HAP-1 (cell line): ENCODE data around the gene NTRK3.

Experiments
- DNase-seq, 2 experiments: peaks; one replicate each; pipeline ENCODE4 v3.0.0-alpha.2; 2016 to 2020; ENCODE audit warnings: low spot score in 2 of 2
- H3K27me3 ChIP-seq: fragments of 250-450 bp; sonication (Bioruptor Pico); 2 replicates; pipeline ENCODE4 v1.5.1; 2020; ENCODE audit warnings: low read depth, mild to moderate bottlenecking, moderate library complexity
- H3K36me3 ChIP-seq: fragments of 250-450 bp; sonication (Bioruptor Pico); replicated peaks from 2 replicates; pipeline ENCODE4 v1.5.1; 2020; ENCODE audit warnings: mild to moderate bottlenecking
- H3K4me1 ChIP-seq: fragments of 250-450 bp; sonication (Bioruptor Pico); 2 replicates; pipeline ENCODE4 v1.5.1; 2020; ENCODE audit warnings: mild to moderate bottlenecking
- H3K4me3 ChIP-seq: fragments of 250-450 bp; sonication (Bioruptor Pico); 2 replicates; pipeline ENCODE4 v1.5.1; 2020; ENCODE audit warnings: mild to moderate bottlenecking, moderate library complexity
- H3K9me3 ChIP-seq: fragments of 250-450 bp; sonication (Bioruptor Pico); 2 replicates; pipeline ENCODE4 v1.5.1; 2020; ENCODE audit warnings: mild to moderate bottlenecking, moderate library complexity
- in situ Hi-C: fragments of 300-500 bp; cut with MboI; formaldehyde crosslinking; loops from 3 replicates; pipeline ENCODE4 v1.14.3; 2020; ENCODE audit warnings: low sequenced_read_pairs, inconsistent platforms, mixed read lengths

The NTRK3 gene

GRCh38 chr15:88202231-88202630 lies 54.3 kb downstream of the NTRK3 start:
- DNase-seq = no peak
- in situ Hi-C loops = no loop called here
- Histone ChIP-seq H3K4me3 (no peak overlapping the region), H3K4me1 (no peaks in the 10 kb centered on the region), H3K36me3 (no peaks in the 10 kb centered on the region), H3K9me3 (no peaks in the 10 kb centered on the region; the same call in 1 of the 2 replicates), H3K27me3 (no peaks in the 10 kb centered on the region)

- Histone ChIP-seq H3K9me3 (no peaks in the 10 kb centered on the region; the same call in 1 of the 2 replicates), H3K27me3 (no peaks in the 10 kb centered on the region), H3K4me1 (no peaks in the 10 kb centered on the region), H3K36me3 (no peaks in the 10 kb centered on the region), H3K4me3 (no peak overlapping the region)
- no peak for DNase-seq
- in situ Hi-C loops = no loop called here
Measured at GRCh38 chr15:88201207-88201606, 55.3 kb downstream of the NTRK3 start.

- Histone ChIP-seq H3K4me1 (no peaks in the 10 kb centered on the region), H3K4me3 (no peak overlapping the region), H3K27me3 (no peaks in the 10 kb centered on the region), H3K36me3 (no peaks in the 10 kb centered on the region), H3K9me3 (no peaks in the 10 kb centered on the region)
- DNase-seq = no peak
- in situ Hi-C loops = no loop called here
Measured at GRCh38 chr15:88196961-88197360, 59.6 kb downstream of the NTRK3 start.

GRCh38 chr15:88194162-88194561 lies 62.4 kb downstream of the NTRK3 start:
- Histone ChIP-seq H3K4me3 (no peak overlapping the region), H3K4me1 (no peaks in the 10 kb centered on the region), H3K36me3 (no peaks in the 10 kb centered on the region), H3K27me3 (no peaks in the 10 kb centered on the region), H3K9me3 (no peaks in the 10 kb centered on the region)
- no peak for DNase-seq
- in situ Hi-C loops = no loop called here

GRCh38 chr15:88193415-88193814 lies 63.1 kb downstream of the NTRK3 start:
- peak in 1 of 2 experiments; percentile 12 for DNase-seq
- no peak overlapping the region for H3K4me3 ChIP-seq
- in situ Hi-C loops = no loop called here
- no peaks in the 10 kb centered on the region for H3K9me3 ChIP-seq
- no peaks in the 10 kb centered on the region for H3K27me3 ChIP-seq
- H3K4me1 ChIP-seq = no peaks in the 10 kb centered on the region
- no peaks in the 10 kb centered on the region for H3K36me3 ChIP-seq

- Histone ChIP-seq H3K4me3 (no peak overlapping the region), H3K27me3 (no peaks in the 10 kb centered on the region), H3K36me3 (no peaks in the 10 kb centered on the region), H3K9me3 (no peaks in the 10 kb centered on the region), H3K4me1 (no peaks in the 10 kb centered on the region)
- in situ Hi-C loops = no loop called here
- DNase-seq = no peak
Measured at GRCh38 chr15:88191812-88192165, 64.8 kb downstream of the NTRK3 start.

GRCh38 chr15:88190232-88190631 lies 66.3 kb downstream of the NTRK3 start:
- in situ Hi-C loops = no loop called here

GRCh38 chr15:88188300-88188699 lies 68.2 kb downstream of the NTRK3 start:
- H3K36me3 ChIP-seq = no peaks in the 10 kb centered on the region
- no peaks in the 10 kb centered on the region for H3K4me1 ChIP-seq
- no peaks in the 10 kb centered on the region for H3K9me3 ChIP-seq
- no peaks in the 10 kb centered on the region for H3K27me3 ChIP-seq
- H3K4me3 ChIP-seq = no peak overlapping the region
- in situ Hi-C loops = no loop called here
- DNase-seq = no peak

More at GRCh38 chr15:88190232-88190631, 66.3 kb downstream of the NTRK3 start:
- H3K9me3 ChIP-seq = no peaks in the 10 kb centered on the region
- no peak overlapping the region for H3K4me3 ChIP-seq
- H3K36me3 ChIP-seq = no peaks in the 10 kb centered on the region
- no peaks in the 10 kb centered on the region for H3K27me3 ChIP-seq
- no peaks in the 10 kb centered on the region for H3K4me1 ChIP-seq
- DNase-seq = no peak

- no peaks in the 10 kb centered on the region for H3K9me3 ChIP-seq
- H3K4me1 ChIP-seq = no peaks in the 10 kb centered on the region
- no peaks in the 10 kb centered on the region for H3K36me3 ChIP-seq
- no peak overlapping the region for H3K4me3 ChIP-seq
- H3K27me3 ChIP-seq = no peaks in the 10 kb centered on the region
- no peak for DNase-seq
- in situ Hi-C loops = no loop called here
Measured at GRCh38 chr15:88187195-88187594, 69.3 kb downstream of the NTRK3 start.

GRCh38 chr15:88185584-88185983 lies 71.0 kb downstream of the NTRK3 start:
- in situ Hi-C loops = no loop called here
- no peak overlapping the region for H3K4me3 ChIP-seq

GRCh38 chr15:88181613-88182012 lies 74.9 kb downstream of the NTRK3 start:
- no peak for DNase-seq
- Histone ChIP-seq H3K4me3 (no peak overlapping the region), H3K27me3 (no peaks in the 10 kb centered on the region; the same call in 1 of the 2 replicates), H3K9me3 (no peaks in the 10 kb centered on the region), H3K4me1 (no peaks in the 10 kb centered on the region), H3K36me3 (no peaks in the 10 kb centered on the region)
- in situ Hi-C loops = no loop called here

More at GRCh38 chr15:88185584-88185983, 71.0 kb downstream of the NTRK3 start:
- no peaks in the 10 kb centered on the region for H3K4me1 ChIP-seq
- no peaks in the 10 kb centered on the region for H3K9me3 ChIP-seq
- no peaks in the 10 kb centered on the region for H3K36me3 ChIP-seq
- no peaks in the 10 kb centered on the region for H3K27me3 ChIP-seq
- DNase-seq = no peak

- Histone ChIP-seq H3K9me3 (no peaks in the 10 kb centered on the region), H3K4me3 (no peak overlapping the region), H3K27me3 (no peaks in the 10 kb centered on the region; the same call in 1 of the 2 replicates), H3K36me3 (no peaks in the 10 kb centered on the region), H3K4me1 (no peaks in the 10 kb centered on the region)
- in situ Hi-C loops = no loop called here
- no peak for DNase-seq
Measured at GRCh38 chr15:88179562-88179961, 77.0 kb downstream of the NTRK3 start.

GRCh38 chr15:88178631-88179030 lies 77.9 kb downstream of the NTRK3 start:
- no peak for DNase-seq
- no peaks in the 10 kb centered on the region for H3K9me3 ChIP-seq
- H3K4me1 ChIP-seq = no peaks in the 10 kb centered on the region
- H3K36me3 ChIP-seq = no peaks in the 10 kb centered on the region
- H3K4me3 ChIP-seq = no peak overlapping the region
- in situ Hi-C loops = no loop called here
- no peaks in the 10 kb centered on the region; the same call in 1 of the 2 replicates for H3K27me3 ChIP-seq

- Histone ChIP-seq H3K9me3 (no peaks in the 10 kb centered on the region), H3K4me1 (no peaks in the 10 kb centered on the region), H3K36me3 (no peaks in the 10 kb centered on the region), H3K4me3 (no peak overlapping the region), H3K27me3 (no peaks in the 10 kb centered on the region; the same call in 1 of the 2 replicates)
- in situ Hi-C loops = no loop called here
- DNase-seq = no peak
Measured at GRCh38 chr15:88177451-88177850, 79.1 kb downstream of the NTRK3 start.

GRCh38 chr15:88174571-88174970 lies 82.0 kb downstream of the NTRK3 start:
- no peaks in the 10 kb centered on the region; the same call in 1 of the 2 replicates for H3K27me3 ChIP-seq
- H3K36me3 ChIP-seq = no peaks in the 10 kb centered on the region
- no peaks in the 10 kb centered on the region for H3K9me3 ChIP-seq
- no peak overlapping the region for H3K4me3 ChIP-seq
- no peak for DNase-seq
- no peaks in the 10 kb centered on the region for H3K4me1 ChIP-seq
- in situ Hi-C loops = no loop called here
